CD8-positive, alpha-beta memory T cell (primary cell): ENCODE measurements around the gene FMNL1. TPM values are rescaled to one million over a fixed set of nuclear protein-coding genes. Genes with fewer than 3 reads are reported as not detected.

Experiments used
- CTCF ChIA-PET: fragments of 350-600 bp; sonication (Branson Sonifier 250); formaldehyde crosslinking; loops from one replicate; lab custom pipeline; 2021; ENCODE audit warnings: antibody characterized with exemption; lab: Charles Lee
- POLR2A ChIA-PET: fragments of 350-600 bp; sonication (Branson Sonifier 250); formaldehyde crosslinking; loops from one replicate; lab custom pipeline; 2021; ENCODE audit warnings: antibody characterized with exemption; lab: Charles Lee
- DNase-seq, 5 donors: peaks; one replicate each; pipeline versions ENCODE4 v3.0.0 to v3.0.0-alpha.2; 2020 to 2022; ENCODE audit warnings: mixed read lengths in 1 of 5
- H3K27ac ChIP-seq: one replicate; pipeline ENCODE4 v1.7.0; 2013; ENCODE audit warnings: low read depth, mild to moderate bottlenecking, low read length, moderate library complexity
- H3K27me3 ChIP-seq: 2 replicates; pipeline ENCODE4 v1.7.0; 2013; ENCODE audit warnings: low read length, mild to moderate bottlenecking; ENCODE audit not compliant: insufficient read depth, poor library complexity, severe bottlenecking
- H3K36me3 ChIP-seq: 2 replicates; pipeline ENCODE4 v1.7.0; 2013; ENCODE audit warnings: mild to moderate bottlenecking, low read length, moderate library complexity; ENCODE audit not compliant: insufficient read depth
- H3K4me1 ChIP-seq: 2 replicates; pipeline ENCODE4 v1.7.0; 2013; ENCODE audit warnings: mild to moderate bottlenecking, low read length, moderate library complexity; ENCODE audit not compliant: insufficient read depth
- H3K4me3 ChIP-seq: 2 replicates; pipeline ENCODE4 v1.7.0; 2013; ENCODE audit warnings: mild to moderate bottlenecking, low read length
- H3K9me3 ChIP-seq: 2 replicates; pipeline ENCODE4 v1.7.0; 2013; ENCODE audit warnings: mild to moderate bottlenecking, low read length
- H3K27ac Mint-ChIP-seq, 8 donors: one replicate each; pipeline ENCODE4 v1.8.0; 2020 to 2021; ENCODE audit warnings: mixed read lengths in 8 of 8, mild to moderate bottlenecking in 6 of 8, inconsistent platforms in 3 of 8, moderate library complexity in 3 of 8
- H3K27me3 Mint-ChIP-seq, 2 donors: one replicate each; pipeline ENCODE4 v1.8.0; 2020 to 2021; ENCODE audit warnings: mixed read lengths in 2 of 2, mild to moderate bottlenecking in 1 of 2, moderate library complexity in 1 of 2
- H3K36me3 Mint-ChIP-seq, 3 donors: one replicate each; pipeline ENCODE4 v1.8.0; 2020 to 2021; ENCODE audit warnings: mixed read lengths in 3 of 3, inconsistent platforms in 1 of 3, mild to moderate bottlenecking in 1 of 3
- H3K4me1 Mint-ChIP-seq, 3 donors: one replicate each; pipeline ENCODE4 v1.8.0; 2020 to 2021; ENCODE audit warnings: mixed read lengths in 3 of 3, inconsistent platforms in 1 of 3, mild to moderate bottlenecking in 1 of 3
- H3K4me3 Mint-ChIP-seq, 7 donors: one replicate each; pipeline ENCODE4 v1.8.0; 2020 to 2021; ENCODE audit warnings: mixed read lengths in 7 of 7, mild to moderate bottlenecking in 6 of 7, moderate library complexity in 4 of 7, inconsistent platforms in 2 of 7
- H3K9me3 Mint-ChIP-seq, 5 donors: one replicate each; pipeline ENCODE4 v1.8.0; 2020 to 2022; ENCODE audit warnings: mixed read lengths in 5 of 5, mild to moderate bottlenecking in 3 of 5, moderate library complexity in 2 of 5, inconsistent platforms in 1 of 5
- polyA plus RNA-seq: library from polyadenylated mRNA; unstranded; fragments of 300-500 nt; fragmentation: Illumina TruSeq; gene quantifications from one replicate; pipeline ENCODE4 v1.2.3, GENCODE V29; 2021
- total RNA-seq, 2 experiments: library from RNA; stranded (reverse); gene quantifications; one replicate each; pipeline ENCODE4 v1.2.3, GENCODE V29; 2021

Gene FMNL1
- total and polyA plus RNA-seq, 3 experiments from 2014 or later, result 58.6 to 265 (median 260) TPM

GRCh38 chr17:45189009-45189408 lies 32.7 kb upstream of the FMNL1 start:
- ChIA-PET CTCF (interaction anchor here (1.2 to 2.3 kb wide), 2 partner anchors 9 to 54 kb away, joined by 5 to 13 read pairs; partner anchors contain the start of gene ACBD4), POLR2A (interaction anchor here (0.5 kb wide), 1 partner anchor 8 kb away, joined by 3 read pairs; no protein-coding TSS in a partner anchor)
- H3K9me3 ChIP-seq, result no peaks in the 10 kb centered on the region
- H3K4me1 ChIP-seq, result no peaks in the 10 kb centered on the region
- no peaks in the 10 kb centered on the region for H3K4me1 Mint-ChIP-seq
- no peak overlapping the region for H3K4me3 ChIP-seq
- no peak overlapping the region for H3K4me3 Mint-ChIP-seq
- H3K27ac ChIP-seq, result no peak overlapping the region
- no peaks in the 10 kb centered on the region for H3K36me3 ChIP-seq
- H3K27me3 ChIP-seq, result no peaks in the 10 kb centered on the region
- no peaks in the 10 kb centered on the region for H3K9me3 Mint-ChIP-seq
- no peak for DNase-seq
- H3K27me3 Mint-ChIP-seq, result no peaks in the 10 kb centered on the region
- H3K36me3 Mint-ChIP-seq, result no peaks in the 10 kb centered on the region
- no peak overlapping the region for H3K27ac Mint-ChIP-seq

DNA sequence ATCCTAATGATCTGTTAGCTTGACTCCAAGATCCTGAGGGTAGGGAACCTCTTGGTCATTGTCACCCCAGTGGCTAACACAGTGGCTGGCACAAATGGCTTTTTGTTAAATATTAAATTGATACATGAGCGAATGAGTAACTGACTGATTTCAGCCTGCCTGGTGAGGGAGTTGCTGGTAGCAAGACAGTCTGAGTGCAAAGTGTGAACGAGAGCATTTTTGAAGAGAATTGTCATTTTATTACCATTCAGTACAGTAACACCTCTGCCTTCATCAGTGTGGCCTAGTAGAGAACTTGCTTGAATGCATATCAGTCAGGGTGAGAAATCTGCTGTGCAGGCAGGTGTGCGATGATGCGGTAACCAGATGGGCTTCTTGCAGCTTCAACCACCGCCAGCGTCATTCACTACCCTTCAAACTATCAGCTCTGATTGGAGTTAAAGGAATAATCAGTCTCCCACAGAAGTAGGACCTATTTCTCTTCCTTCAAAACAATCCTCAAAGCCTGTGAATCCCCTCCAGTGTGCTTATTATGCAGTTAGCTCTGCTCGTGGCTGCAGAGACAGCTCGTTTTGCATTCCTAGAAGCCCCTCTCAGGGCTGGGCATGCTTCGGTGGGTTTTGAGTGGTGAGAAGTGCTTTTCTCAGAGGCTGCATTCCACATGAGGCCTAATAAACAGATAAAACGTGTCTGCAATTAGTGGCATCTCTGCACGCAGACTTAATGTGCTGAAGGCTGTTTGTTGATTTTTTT lies 31.0 kb upstream of the FMNL1 start:
- Mint-ChIP-seq H3K27me3 (no peaks in the 10 kb centered on the region), H3K4me1 (no peaks in the 10 kb centered on the region), H3K4me3 (no peak overlapping the region), H3K9me3 (no peaks in the 10 kb centered on the region), H3K36me3 (no peaks in the 10 kb centered on the region), H3K27ac (peak overlapping the region in 1 of 8 donors; percentile 37)
- ChIA-PET CTCF (interaction anchor here (0.8 to 1.9 kb wide), 3 partner anchors 28 to 55 kb away, joined by 3 to 10 read pairs (median 4); partner anchors contain the start of gene ACBD4), POLR2A (no interaction called here)
- Histone ChIP-seq H3K9me3 (no peaks in the 10 kb centered on the region), H3K27me3 (no peaks in the 10 kb centered on the region), H3K4me1 (no peaks in the 10 kb centered on the region), H3K4me3 (no peak overlapping the region), H3K36me3 (no peaks in the 10 kb centered on the region), H3K27ac (no peak overlapping the region)
- DNase-seq, result no peak

GRCh38 chr17:45195424-45195823 lies 26.3 kb upstream of the FMNL1 start:
- no peak overlapping the region for H3K4me3 ChIP-seq
- H3K9me3 ChIP-seq, result no peaks in the 10 kb centered on the region
- no peaks in the 10 kb centered on the region for H3K4me1 ChIP-seq
- no peaks in the 10 kb centered on the region for H3K36me3 Mint-ChIP-seq
- no peaks in the 10 kb centered on the region for H3K27me3 ChIP-seq
- H3K27ac ChIP-seq, result no peak overlapping the region
- ChIA-PET CTCF (interaction anchor here (1.1 to 10.7 kb wide), 4 partner anchors 44 to 63 kb away, joined by 3 to 199 read pairs (median 48); partner anchors contain the start of genes ACBD4, HEXIM1 and PLCD3), POLR2A (interaction anchor here (1.1 kb wide), 1 partner anchor 60 kb away, joined by 6 read pairs; the partner anchor contains the start of gene ACBD4)
- no peak overlapping the region for H3K4me3 Mint-ChIP-seq
- no peak for DNase-seq
- H3K27ac Mint-ChIP-seq, result no peak overlapping the region
- H3K4me1 Mint-ChIP-seq, result peaks cover 1 to 5% (median 4%) of the 10 kb centered on the region in 3 donors
- H3K36me3 ChIP-seq, result no peaks in the 10 kb centered on the region
- no peaks in the 10 kb centered on the region for H3K9me3 Mint-ChIP-seq
- H3K27me3 Mint-ChIP-seq, result no peaks in the 10 kb centered on the region

DNA sequence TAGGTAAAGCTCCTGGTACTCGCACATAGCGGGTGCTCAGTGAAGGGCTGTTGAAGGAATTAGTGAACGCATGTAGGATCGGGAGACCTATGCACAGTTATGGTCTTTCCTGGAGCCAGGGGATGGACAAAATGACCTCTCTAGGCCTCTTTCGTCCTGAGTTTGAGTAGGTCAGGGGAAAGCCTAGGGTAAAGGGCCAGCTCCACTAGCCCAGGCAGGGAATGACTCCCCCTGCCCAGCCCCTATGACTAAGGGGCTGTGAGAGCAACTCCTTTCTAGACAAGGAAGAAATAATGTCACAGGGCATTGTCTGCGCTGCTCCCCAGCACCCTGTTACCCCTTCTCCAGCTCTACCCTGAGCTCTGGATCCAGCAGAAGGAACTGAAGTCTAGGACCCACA lies 24.6 kb upstream of the FMNL1 start:
- H3K4me3 Mint-ChIP-seq, result no peak overlapping the region
- H3K27ac Mint-ChIP-seq, result peak overlapping the region in 1 of 8 donors; percentile 47
- no peak for DNase-seq
- Histone ChIP-seq H3K4me3 (no peak overlapping the region), H3K27me3 (no peaks in the 10 kb centered on the region), H3K27ac (no peak overlapping the region), H3K9me3 (no peaks in the 10 kb centered on the region), H3K4me1 (no peaks in the 10 kb centered on the region), H3K36me3 (no peaks in the 10 kb centered on the region)
- H3K9me3 Mint-ChIP-seq, result no peaks in the 10 kb centered on the region
- H3K36me3 Mint-ChIP-seq, result no peaks in the 10 kb centered on the region
- H3K27me3 Mint-ChIP-seq, result no peaks in the 10 kb centered on the region
- POLR2A ChIA-PET, result interaction anchor here (0.6 to 2.3 kb wide), 5 partner anchors 8 to 260 kb away, joined by 3 to 14 read pairs (median 9); partner anchors contain the start of genes ACBD4, HEXIM1 and HEXIM2
- CTCF ChIA-PET, result interaction anchor here (0.7 to 10.7 kb wide), 38 partner anchors 8 to 343 kb away, joined by 3 to 199 read pairs (median 4); partner anchors contain the start of genes ACBD4, HEXIM1 and HEXIM2
- H3K4me1 Mint-ChIP-seq, result peaks cover 1 to 5% (median 4%) of the 10 kb centered on the region in 3 donors

DNA sequence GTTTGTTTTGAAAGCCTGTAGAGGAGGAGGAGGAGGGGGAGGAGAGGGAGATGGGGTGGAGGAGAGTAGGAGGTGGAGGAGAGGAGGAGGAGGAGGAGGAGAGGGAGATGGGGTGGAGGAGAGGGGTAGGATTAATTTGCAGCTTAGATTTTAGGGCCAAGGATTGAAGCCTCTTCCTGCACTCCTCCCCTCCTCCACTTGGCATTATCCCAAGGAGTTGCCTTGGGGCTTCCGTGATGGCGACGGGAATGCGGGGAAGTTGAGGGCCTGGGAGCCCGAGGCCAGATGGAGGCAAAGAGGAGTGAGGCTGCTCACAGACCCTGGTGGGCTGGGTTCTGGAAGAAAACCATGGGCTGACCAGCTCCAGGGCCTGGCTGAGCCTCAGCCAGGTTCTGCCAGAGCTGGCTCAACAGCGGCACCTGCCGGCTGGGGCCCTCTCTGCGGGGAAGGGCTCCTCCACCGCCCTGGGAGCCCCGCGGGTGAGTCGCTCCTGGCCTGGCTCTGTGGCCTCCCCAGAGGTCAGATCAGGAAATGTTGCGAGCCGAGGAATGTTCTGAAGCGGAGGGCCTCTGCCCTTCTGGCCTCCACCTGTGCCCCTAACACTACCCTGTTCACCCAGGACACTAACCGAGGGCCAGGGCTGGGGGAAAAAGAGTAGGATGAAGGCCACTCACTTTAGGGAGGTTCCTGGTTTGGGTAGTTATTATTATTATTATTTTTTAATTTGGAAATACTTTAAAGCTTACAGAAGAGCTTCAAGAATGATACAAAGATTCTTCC lies 23.9 kb upstream of the FMNL1 start:
- Histone ChIP-seq H3K4me1 (no peaks in the 10 kb centered on the region), H3K9me3 (no peaks in the 10 kb centered on the region), H3K27ac (no peak overlapping the region), H3K4me3 (no peak overlapping the region), H3K36me3 (no peaks in the 10 kb centered on the region), H3K27me3 (no peaks in the 10 kb centered on the region)
- Mint-ChIP-seq H3K27ac (no peak overlapping the region), H3K36me3 (no peaks in the 10 kb centered on the region), H3K4me1 (peaks cover 1 to 5% (median 4%) of the 10 kb centered on the region in 3 donors), H3K9me3 (no peaks in the 10 kb centered on the region), H3K4me3 (no peak overlapping the region), H3K27me3 (no peaks in the 10 kb centered on the region)
- DNase-seq, result peak; percentile 74 to 86 (median 83)
- ChIA-PET CTCF (interaction anchor here (0.7 to 10.7 kb wide), 41 partner anchors 9 to 1067 kb away, joined by 3 to 199 read pairs (median 4); partner anchors contain the start of genes ACBD4, HEXIM1, HEXIM2 and PLCD3), POLR2A (interaction anchor here (0.6 to 2.3 kb wide), 5 partner anchors 9 to 259 kb away, joined by 3 to 14 read pairs (median 9); partner anchors contain the start of genes ACBD4, HEXIM1 and HEXIM2)

DNA sequence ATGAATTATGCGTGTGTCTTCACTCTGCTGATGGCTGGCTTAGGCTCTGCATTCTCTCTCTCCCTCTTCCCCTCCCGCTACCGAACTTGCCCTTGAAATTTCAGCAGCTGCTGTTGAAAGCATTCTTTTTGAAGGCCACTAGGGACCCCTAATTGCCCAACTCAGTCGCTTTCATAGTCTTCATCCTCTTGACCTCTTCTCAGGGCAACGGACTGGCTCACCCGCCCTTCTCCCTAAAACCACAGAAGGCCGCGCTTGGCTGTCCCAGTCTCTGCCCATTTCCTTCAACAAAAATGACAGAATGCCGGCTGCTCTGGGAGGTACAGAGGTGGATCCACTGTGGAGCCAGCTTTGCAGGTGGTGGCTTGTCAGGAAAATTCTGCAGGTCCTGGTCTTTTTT lies 21.0 kb upstream of the FMNL1 start:
- H3K27ac Mint-ChIP-seq, result no peak overlapping the region
- no peaks in the 10 kb centered on the region for H3K9me3 ChIP-seq
- peaks cover 1 to 5% (median 4%) of the 10 kb centered on the region in 3 donors for H3K4me1 Mint-ChIP-seq
- DNase-seq, result no peak
- no peak overlapping the region for H3K27ac ChIP-seq
- no peak overlapping the region for H3K4me3 ChIP-seq
- H3K4me1 ChIP-seq, result no peaks in the 10 kb centered on the region
- H3K27me3 Mint-ChIP-seq, result peaks cover 0 to 1% of the 10 kb centered on the region in 2 donors
- no peaks in the 10 kb centered on the region for H3K9me3 Mint-ChIP-seq
- CTCF ChIA-PET, result interaction anchor here (1.4 to 10.7 kb wide), 2 partner anchors 52 to 65 kb away, joined by 4 to 199 read pairs; partner anchors contain the start of genes ACBD4 and HEXIM1
- no peak overlapping the region for H3K4me3 Mint-ChIP-seq
- H3K36me3 ChIP-seq, result no peaks in the 10 kb centered on the region
- no peaks in the 10 kb centered on the region for H3K36me3 Mint-ChIP-seq
- no peaks in the 10 kb centered on the region for H3K27me3 ChIP-seq
- POLR2A ChIA-PET, result no interaction called here

- H3K27ac Mint-ChIP-seq, result no peak overlapping the region
- no peaks in the 10 kb centered on the region for H3K9me3 Mint-ChIP-seq
- ChIA-PET CTCF (interaction anchor here (10.7 kb wide), 1 partner anchor 66 kb away, joined by 199 read pairs; the partner anchor contains the start of gene ACBD4), POLR2A (no interaction called here)
- peaks cover 0 to 1% of the 10 kb centered on the region in 2 donors for H3K27me3 Mint-ChIP-seq
- H3K36me3 Mint-ChIP-seq, result peaks cover 0 to 2% (median 1%) of the 10 kb centered on the region in 3 donors
- H3K4me3 Mint-ChIP-seq, result no peak overlapping the region
- no peaks in the 10 kb centered on the region for H3K4me1 ChIP-seq
- H3K9me3 ChIP-seq, result no peaks in the 10 kb centered on the region
- DNase-seq, result no peak
- no peak overlapping the region for H3K4me3 ChIP-seq
- H3K27me3 ChIP-seq, result no peaks in the 10 kb centered on the region
- H3K4me1 Mint-ChIP-seq, result peaks cover 1 to 5% (median 4%) of the 10 kb centered on the region in 3 donors
- no peaks in the 10 kb centered on the region for H3K36me3 ChIP-seq
- no peak overlapping the region for H3K27ac ChIP-seq
These were observed 20.2 kb upstream of the FMNL1 start for GRCh38 chr17:45201457-45201856.
